ENCODE data around the gene DSTYK.

DSTYK gene

DNA sequence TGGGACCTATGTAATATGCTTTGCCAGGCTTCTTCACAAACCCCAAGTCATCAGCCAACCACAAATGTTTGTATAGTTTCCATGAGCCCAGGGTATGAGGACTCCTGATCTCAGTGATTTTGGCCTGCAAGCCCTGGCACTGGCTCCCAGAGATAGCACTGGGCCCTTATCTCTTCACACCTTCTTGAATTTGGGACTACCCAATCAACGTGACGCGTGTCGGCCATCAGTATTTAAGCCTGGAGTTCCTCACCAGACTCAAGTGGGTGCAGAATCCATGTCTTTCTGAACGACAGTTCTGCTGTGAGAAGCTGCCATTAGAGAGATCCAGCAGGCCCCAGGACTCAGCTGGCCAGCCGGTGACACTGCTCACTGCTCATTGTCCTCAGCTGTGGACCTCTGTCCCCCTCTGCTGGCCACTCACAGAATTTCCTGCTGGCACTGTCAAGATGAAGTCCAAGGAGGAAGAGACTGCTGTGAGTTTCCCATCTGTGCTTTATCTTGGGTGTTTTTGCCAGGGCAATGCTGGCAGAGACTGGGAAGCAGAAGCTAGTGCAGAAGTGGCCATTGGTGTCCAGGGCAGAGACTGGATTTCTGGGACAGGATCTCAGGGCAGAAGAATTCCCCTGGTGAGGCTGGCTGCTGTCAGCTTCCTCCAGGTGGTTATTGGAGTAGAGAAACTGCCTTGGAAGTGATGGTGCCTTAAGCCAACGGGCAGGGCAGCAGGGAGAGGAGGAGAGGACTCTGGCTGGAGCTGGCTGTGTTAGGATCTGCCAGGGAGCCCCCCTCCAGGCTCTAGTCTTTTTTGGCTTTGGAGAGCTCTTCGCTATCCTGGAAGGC lies 44.7 kb upstream of the DSTYK start:
- H3K9ac ChIP-seq (ENCODE audit: low read depth, low read length, poor library complexity, severe bottlenecking): no peak overlapping the region
- H3K4me1 ChIP-seq (ENCODE audit: insufficient read depth, low read length, poor library complexity, severe bottlenecking): peaks cover 2% of the 10 kb centered on the region
- no peak overlapping the region for H3K4me2 ChIP-seq (ENCODE audit: low read depth, low read length, poor library complexity, severe bottlenecking)
- no peaks in the 10 kb centered on the region for H4K20me1 ChIP-seq (ENCODE audit: insufficient read depth, low read length, poor library complexity, severe bottlenecking)
- no peaks in the 10 kb centered on the region for H3F3A ChIP-seq (ENCODE audit: low read depth)
- no peaks in the 10 kb centered on the region for H3K9me3 ChIP-seq (ENCODE audit: insufficient read depth, low read depth, low read length)
- no peaks in the 10 kb centered on the region for H3K27me3 ChIP-seq (ENCODE audit: insufficient read depth, low read length, poor library complexity, severe bottlenecking)
- no peaks in the 10 kb centered on the region for H3K79me2 ChIP-seq (ENCODE audit: insufficient read depth, low read length)
- H3K4me3 ChIP-seq (ENCODE audit: low read length, poor library complexity, severe bottlenecking): no peak overlapping the region
- peak; percentile 96 for TF ChIP-seq CTCF (conservative IDR thresholded peaks at IDR 0.05; ENCODE audit: low read length)
- no peak for TF ChIP-seq EZH2phosphoT487 (IDR thresholded peaks at IDR 0.05; ENCODE audit: borderline replicate concordance)
- H3K36me3 ChIP-seq (ENCODE audit: insufficient read depth, low read length): no peaks in the 10 kb centered on the region
- 0 out of 2 replicates have a peak overlapping the region, but pooled peaks have one; percentile 39 for H2AFZ ChIP-seq (ENCODE audit: low read length)
- H3K9me2 ChIP-seq (replicated peaks; ENCODE audit: low read depth, low read length): no peaks in the 10 kb centered on the region

- H3K9ac ChIP-seq (ENCODE audit: low read depth, low read length, poor library complexity, severe bottlenecking): no peak overlapping the region
These were observed 40.1 kb upstream of the DSTYK start for GRCh38 chr1:205251576-205251975.

GRCh38 chr1:205250699-205251098 lies 39.2 kb upstream of the DSTYK start:
- Histone ChIP-seq H3K36me3 (ENCODE audit: insufficient read depth, low read length) (no peaks in the 10 kb centered on the region), H3K27me3 (ENCODE audit: insufficient read depth, low read length, poor library complexity, severe bottlenecking) (no peaks in the 10 kb centered on the region), H3K9me3 (ENCODE audit: insufficient read depth, low read depth, low read length) (no peaks in the 10 kb centered on the region), H3K4me3 (ENCODE audit: low read length, poor library complexity, severe bottlenecking) (no peak overlapping the region), H3K4me2 (ENCODE audit: low read depth, low read length, poor library complexity, severe bottlenecking) (no peak overlapping the region), H4K20me1 (ENCODE audit: insufficient read depth, low read length, poor library complexity, severe bottlenecking) (no peaks in the 10 kb centered on the region), H3K9me2 (replicated peaks; ENCODE audit: low read depth, low read length) (no peaks in the 10 kb centered on the region), H3F3A (ENCODE audit: low read depth) (no peaks in the 10 kb centered on the region), H2AFZ (ENCODE audit: low read length) (no peak overlapping the region), H3K4me1 (ENCODE audit: insufficient read depth, low read length, poor library complexity, severe bottlenecking) (no peaks in the 10 kb centered on the region), H3K79me2 (ENCODE audit: insufficient read depth, low read length) (no peaks in the 10 kb centered on the region), H3K9ac (ENCODE audit: low read depth, low read length, poor library complexity, severe bottlenecking) (no peak overlapping the region)
- TF ChIP-seq EZH2phosphoT487 (IDR thresholded peaks at IDR 0.05; ENCODE audit: borderline replicate concordance) (no peak), CTCF (conservative IDR thresholded peaks at IDR 0.05; ENCODE audit: low read length) (no peak)

More at GRCh38 chr1:205251576-205251975, 40.1 kb upstream of the DSTYK start:
- Histone ChIP-seq H3K9me3 (ENCODE audit: insufficient read depth, low read depth, low read length) (no peaks in the 10 kb centered on the region), H3K9me2 (replicated peaks; ENCODE audit: low read depth, low read length) (no peaks in the 10 kb centered on the region), H3K27me3 (ENCODE audit: insufficient read depth, low read length, poor library complexity, severe bottlenecking) (no peaks in the 10 kb centered on the region), H3K4me1 (ENCODE audit: insufficient read depth, low read length, poor library complexity, severe bottlenecking) (no peaks in the 10 kb centered on the region), H3K4me2 (ENCODE audit: low read depth, low read length, poor library complexity, severe bottlenecking) (no peak overlapping the region), H3K4me3 (ENCODE audit: low read length, poor library complexity, severe bottlenecking) (no peak overlapping the region), H4K20me1 (ENCODE audit: insufficient read depth, low read length, poor library complexity, severe bottlenecking) (no peaks in the 10 kb centered on the region), H3K79me2 (ENCODE audit: insufficient read depth, low read length) (no peaks in the 10 kb centered on the region), H2AFZ (ENCODE audit: low read length) (no peak overlapping the region), H3K36me3 (ENCODE audit: insufficient read depth, low read length) (no peaks in the 10 kb centered on the region), H3F3A (ENCODE audit: low read depth) (no peaks in the 10 kb centered on the region)
- TF ChIP-seq CTCF (conservative IDR thresholded peaks at IDR 0.05; ENCODE audit: low read length) (no peak), EZH2phosphoT487 (IDR thresholded peaks at IDR 0.05; ENCODE audit: borderline replicate concordance) (no peak)
